DND-41 (cell line): Measurements from ENCODE around the gene KCNN3.

Experiments used
- ATAC-seq: fragments of 200-7000 bp; cut with Tn5 transposase; 3 replicates; pipeline ENCODE4 v1.9.1; 2021; ENCODE audit warnings: low read depth; ENCODE audit not compliant: insufficient read depth
- DNase-seq: peaks from one replicate; pipeline ENCODE4 v3.0.0-alpha.2; 2020
- H2AFZ ChIP-seq: 2 replicates; pipeline ENCODE4 v1.6.0; 2012; ENCODE audit warnings: low read depth, low read length
- H3K27ac ChIP-seq: 2 replicates; pipeline ENCODE4 v1.5.1; 2012; ENCODE audit warnings: low read length, inconsistent platforms
- H3K27me3 ChIP-seq: fragments of 200-600 bp; sonication (generic); 2 replicates; pipeline ENCODE4 v1.6.0; 2012; ENCODE audit warnings: low read length, mild to moderate bottlenecking, inconsistent platforms; ENCODE audit not compliant: insufficient read depth, poor library complexity
- H3K36me3 ChIP-seq: 2 replicates; pipeline ENCODE4 v1.5.1; 2012; ENCODE audit warnings: low read length, inconsistent platforms; ENCODE audit not compliant: insufficient read depth
- H3K4me1 ChIP-seq: 2 replicates; pipeline ENCODE4 v1.5.1; 2012; ENCODE audit warnings: mild to moderate bottlenecking, low read length; ENCODE audit not compliant: insufficient read depth
- H3K4me2 ChIP-seq: 2 replicates; pipeline ENCODE4 v1.6.0; 2012; ENCODE audit warnings: mild to moderate bottlenecking, moderate library complexity, low read length, inconsistent platforms; ENCODE audit not compliant: insufficient read depth
- H3K4me3 ChIP-seq, 2 experiments: fragments of 200-600 bp in 1 of 2; shearing (Covaris generic) in 1 of 2; 2 replicates each; pipeline ENCODE4 v1.5.1; 2012 to 2016; ENCODE audit warnings: inconsistent platforms in 2 of 2, low read length in 2 of 2, mild to moderate bottlenecking in 2 of 2, low read depth in 1 of 2, moderate library complexity in 1 of 2
- H3K79me2 ChIP-seq: 2 replicates; pipeline ENCODE4 v1.6.0; 2012; ENCODE audit warnings: low read length, inconsistent platforms; ENCODE audit not compliant: insufficient read depth
- H3K9ac ChIP-seq: 2 replicates; pipeline ENCODE4 v1.6.0; 2012; ENCODE audit warnings: low read depth, mild to moderate bottlenecking, inconsistent platforms, low read length, moderate library complexity
- H3K9me3 ChIP-seq: 2 replicates; pipeline ENCODE4 v1.5.1; 2012; ENCODE audit warnings: low read length, moderate library complexity, mild to moderate bottlenecking, inconsistent platforms; ENCODE audit not compliant: insufficient read depth, severe bottlenecking
- H4K20me1 ChIP-seq: 2 replicates; pipeline ENCODE4 v1.6.0; 2012; ENCODE audit warnings: low read length; ENCODE audit not compliant: insufficient read depth
- EZH2 ChIP-seq: IDR thresholded peaks from 3 replicates; pipeline ENCODE4 v1.6.1; 2012; ENCODE audit warnings: borderline replicate concordance, low read depth, mild to moderate bottlenecking, moderate library complexity, low read length, inconsistent platforms; ENCODE audit not compliant: severe bottlenecking
- TF ChIP-seq, protein P1 (sequence below): IDR thresholded peaks from 2 replicates; pipeline ENCODE4 v1.5.1; 2012; ENCODE audit warnings: borderline replicate concordance, low read length, moderate library complexity, mild to moderate bottlenecking; ENCODE audit not compliant: poor library complexity, severe bottlenecking; ENCODE audit errors: extremely low read depth

KCNN3 gene

DNA sequence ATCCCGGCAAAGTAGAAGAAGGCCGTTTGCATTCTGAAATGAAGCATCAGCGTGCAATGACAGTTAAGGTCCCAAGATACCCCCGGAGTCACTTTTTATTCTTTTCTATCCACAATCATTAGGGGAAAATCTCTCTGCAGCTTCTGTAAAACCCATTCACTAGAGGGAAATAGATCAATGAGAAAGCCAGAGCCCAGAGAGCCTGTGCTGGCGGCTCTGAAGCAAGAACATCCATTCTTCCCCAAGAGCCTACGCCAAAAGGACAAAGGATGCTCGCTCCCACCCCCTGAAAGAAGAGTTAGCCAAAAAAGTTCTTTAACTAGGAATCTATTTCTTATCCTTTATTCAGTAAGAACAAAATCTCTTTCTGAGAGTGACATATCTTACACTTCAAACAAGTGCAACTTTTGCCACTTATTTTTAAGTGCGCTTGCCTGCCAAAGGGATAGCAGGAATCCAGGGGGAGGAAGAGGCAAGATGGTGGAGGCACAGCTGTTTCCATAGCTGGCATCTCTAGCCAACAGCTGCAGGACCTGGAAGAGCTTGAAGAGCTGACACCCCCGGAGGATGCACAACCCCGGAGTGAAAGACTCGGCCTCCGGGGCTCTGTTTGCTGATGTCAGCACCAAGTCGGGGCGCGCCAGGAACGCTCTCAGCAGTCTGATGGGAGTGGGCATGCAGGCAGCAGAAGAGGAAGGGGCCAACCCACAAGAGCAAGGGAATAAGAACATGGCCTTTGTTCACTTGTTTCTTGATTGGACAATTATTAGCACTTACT lies 68.7 kb downstream of the KCNN3 start:
- H3K9me3 ChIP-seq, result no peaks in the 10 kb centered on the region
- no peaks in the 10 kb centered on the region for H3K79me2 ChIP-seq

GRCh38 chr1:154799188-154799587 lies 70.9 kb downstream of the KCNN3 start:
- Histone ChIP-seq H4K20me1 (no peaks in the 10 kb centered on the region), H2AFZ (no peak overlapping the region), H3K9me3 (no peaks in the 10 kb centered on the region), H3K4me1 (no peaks in the 10 kb centered on the region), H3K27me3 (peaks cover 11% of the 10 kb centered on the region), H3K9ac (no peak overlapping the region), H3K79me2 (no peaks in the 10 kb centered on the region), H3K36me3 (no peaks in the 10 kb centered on the region), H3K27ac (no peak overlapping the region), H3K4me3 (no peak overlapping the region), H3K4me2 (no peak overlapping the region)
- DNase-seq (no peak), ATAC-seq (no peak)
- TF ChIP-seq, protein P1, sequence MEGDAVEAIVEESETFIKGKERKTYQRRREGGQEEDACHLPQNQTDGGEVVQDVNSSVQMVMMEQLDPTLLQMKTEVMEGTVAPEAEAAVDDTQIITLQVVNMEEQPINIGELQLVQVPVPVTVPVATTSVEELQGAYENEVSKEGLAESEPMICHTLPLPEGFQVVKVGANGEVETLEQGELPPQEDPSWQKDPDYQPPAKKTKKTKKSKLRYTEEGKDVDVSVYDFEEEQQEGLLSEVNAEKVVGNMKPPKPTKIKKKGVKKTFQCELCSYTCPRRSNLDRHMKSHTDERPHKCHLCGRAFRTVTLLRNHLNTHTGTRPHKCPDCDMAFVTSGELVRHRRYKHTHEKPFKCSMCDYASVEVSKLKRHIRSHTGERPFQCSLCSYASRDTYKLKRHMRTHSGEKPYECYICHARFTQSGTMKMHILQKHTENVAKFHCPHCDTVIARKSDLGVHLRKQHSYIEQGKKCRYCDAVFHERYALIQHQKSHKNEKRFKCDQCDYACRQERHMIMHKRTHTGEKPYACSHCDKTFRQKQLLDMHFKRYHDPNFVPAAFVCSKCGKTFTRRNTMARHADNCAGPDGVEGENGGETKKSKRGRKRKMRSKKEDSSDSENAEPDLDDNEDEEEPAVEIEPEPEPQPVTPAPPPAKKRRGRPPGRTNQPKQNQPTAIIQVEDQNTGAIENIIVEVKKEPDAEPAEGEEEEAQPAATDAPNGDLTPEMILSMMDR, result no peak
- TF ChIP-seq EZH2, result no peak

More for the DNA sequence above, 68.7 kb downstream of the KCNN3 start:
- Histone ChIP-seq H3K9ac (no peak overlapping the region), H3K27ac (no peak overlapping the region), H3K27me3 (peaks cover 11% of the 10 kb centered on the region), H2AFZ (no peak overlapping the region), H3K4me3 (no peak overlapping the region), H3K4me1 (no peaks in the 10 kb centered on the region), H4K20me1 (no peaks in the 10 kb centered on the region), H3K4me2 (no peak overlapping the region), H3K36me3 (no peaks in the 10 kb centered on the region)
- no peak for ATAC-seq
- TF ChIP-seq, protein P1, result no peak
- no peak for TF ChIP-seq EZH2
- no peak for DNase-seq

DNA sequence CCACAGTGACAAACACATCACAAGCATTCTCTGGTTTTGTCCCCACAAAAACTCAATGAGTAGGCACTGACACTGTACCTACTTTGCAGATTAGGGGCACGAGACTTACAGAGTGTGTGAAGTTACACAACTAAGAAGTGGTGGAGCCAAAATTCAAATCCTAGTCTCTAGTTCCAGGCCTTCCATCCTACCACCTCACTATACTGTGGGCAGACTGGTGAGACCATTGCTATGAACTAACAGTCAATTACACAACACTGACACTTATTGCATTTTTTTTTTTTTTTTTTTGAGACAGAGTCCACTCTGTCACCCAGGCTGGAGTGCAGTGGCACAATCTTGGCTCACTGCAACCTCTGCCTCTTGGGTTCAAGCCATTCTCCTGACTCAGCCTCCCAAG lies 71.4 kb downstream of the KCNN3 start:
- TF ChIP-seq, protein P1, result no peak
- TF ChIP-seq EZH2, result no peak
- no peak overlapping the region for H3K27ac ChIP-seq
- H3K36me3 ChIP-seq, result no peaks in the 10 kb centered on the region
- H4K20me1 ChIP-seq, result no peaks in the 10 kb centered on the region
- H2AFZ ChIP-seq, result no peak overlapping the region
- H3K9ac ChIP-seq, result no peak overlapping the region
- no peaks in the 10 kb centered on the region for H3K9me3 ChIP-seq
- H3K79me2 ChIP-seq, result no peaks in the 10 kb centered on the region
- no peak overlapping the region for H3K4me3 ChIP-seq
- H3K4me2 ChIP-seq, result no peak overlapping the region
- ATAC-seq (no peak), DNase-seq (no peak)
- peaks cover 10% of the 10 kb centered on the region for H3K27me3 ChIP-seq
- H3K4me1 ChIP-seq, result no peaks in the 10 kb centered on the region
